ENCODE data around the gene RPS6KC1.

- TF ChIP-seq POLR2A (IDR thresholded peaks at IDR 0.05; ENCODE audit: low read depth, low read length): no peak
- TF ChIP-seq POLR2AphosphoS5 (IDR thresholded peaks at IDR 0.05; ENCODE audit: low read depth, low read length): no peak
- TF ChIP-seq TAF1 (IDR thresholded peaks at IDR 0.05; ENCODE audit: low read depth, low read length): no peak
Observed at GRCh38 chr1:213123087-213123486, 72.0 kb downstream of the RPS6KC1 start.

Data from GM12891 (cell line).